CD14-positive monocyte (primary cell): Measurements from ENCODE around the gene HADHA. TPM values are rescaled to one million over a fixed set of nuclear protein-coding genes. Genes with fewer than 3 reads are reported as not detected.

Experiments used
- DNase-seq, 3 donors: peaks; one replicate each; pipeline ENCODE4 v3.0.0-alpha.2; 2011 to 2022
- H2AFZ ChIP-seq: 2 replicates; pipeline ENCODE4 v1.6.0; 2012; ENCODE audit warnings: mild to moderate bottlenecking, low read depth, low read length, inconsistent platforms; ENCODE audit not compliant: insufficient read depth, poor library complexity, severe bottlenecking
- H3K27ac ChIP-seq, 2 donors: 1 replicate in 1 of 2; 2 replicates in 1 of 2; pipeline ENCODE4 v1.5.1; 2012 to 2013; ENCODE audit warnings: low read length in 2 of 2, control low read depth in 1 of 2, inconsistent platforms in 1 of 2, low read depth in 1 of 2, mild to moderate bottlenecking in 1 of 2
- H3K27me3 ChIP-seq, 2 donors: one replicate each; pipeline versions ENCODE4 v1.6.0 to v1.6.1; 2011 to 2013; ENCODE audit warnings: low read length in 2 of 2; ENCODE audit not compliant: control insufficient read depth in 2 of 2, insufficient read depth in 2 of 2
- H3K36me3 ChIP-seq, 2 donors: replicated peaks in 1 of 2; 1 replicate in 1 of 2; 2 replicates in 1 of 2; pipeline versions ENCODE4 v1.5.1 to v1.6.1; 2012 to 2013; ENCODE audit warnings: low read length in 2 of 2, control low read depth in 1 of 2, inconsistent platforms in 1 of 2, mild to moderate bottlenecking in 1 of 2; ENCODE audit not compliant: insufficient read depth in 2 of 2, control insufficient read depth in 1 of 2
- H3K4me1 ChIP-seq, 2 donors: 1 replicate in 1 of 2; 2 replicates in 1 of 2; pipeline versions ENCODE4 v1.5.1 to v1.6.1; 2012 to 2013; ENCODE audit warnings: low read length in 2 of 2, control low read depth in 1 of 2, inconsistent platforms in 1 of 2, mild to moderate bottlenecking in 1 of 2, moderate library complexity in 1 of 2; ENCODE audit not compliant: insufficient read depth in 2 of 2, control insufficient read depth in 1 of 2
- H3K4me2 ChIP-seq: replicated peaks from 2 replicates; pipeline ENCODE3; 2012; ENCODE audit warnings: low read length, moderate library complexity, mild to moderate bottlenecking; ENCODE audit not compliant: poor library complexity, severe bottlenecking; ENCODE audit errors: extremely low read depth
- H3K4me3 ChIP-seq, 3 experiments: fragments of 200-600 bp in 1 of 3; sonication (generic) in 1 of 3; replicated peaks in 1 of 3; 1 replicate in 2 of 3; 2 replicates in 1 of 3; pipeline ENCODE4 v1.5.1; 2011 to 2013; ENCODE audit warnings: low read length in 3 of 3, mild to moderate bottlenecking in 3 of 3, control low read depth in 2 of 3, low read depth in 2 of 3, inconsistent platforms in 1 of 3, moderate library complexity in 1 of 3
- H3K79me2 ChIP-seq: 2 replicates; pipeline ENCODE4 v1.6.0; 2012; ENCODE audit warnings: mild to moderate bottlenecking, control low read depth, inconsistent platforms, low read length, moderate library complexity; ENCODE audit not compliant: insufficient read depth
- H3K9ac ChIP-seq: 2 replicates; pipeline ENCODE4 v1.6.0; 2017; ENCODE audit warnings: low read length, mild to moderate bottlenecking; ENCODE audit not compliant: insufficient read depth, poor library complexity, severe bottlenecking
- H3K9me3 ChIP-seq, 2 donors: replicated peaks in 1 of 2; 1 replicate in 1 of 2; 2 replicates in 1 of 2; pipeline versions ENCODE4 v1.5.1 to v1.6.1; 2012 to 2013; ENCODE audit warnings: low read length in 2 of 2, control low read depth in 1 of 2; ENCODE audit not compliant: control insufficient read depth in 1 of 2, insufficient read depth in 1 of 2
- H4K20me1 ChIP-seq: 2 replicates; pipeline ENCODE4 v1.6.0; 2012; ENCODE audit warnings: mild to moderate bottlenecking, low read length, control low read depth, moderate library complexity; ENCODE audit not compliant: insufficient read depth
- H3K27ac Mint-ChIP-seq, 7 donors: one replicate each; pipeline ENCODE4 v1.8.0; 2020; ENCODE audit warnings: mild to moderate bottlenecking in 7 of 7, mixed read lengths in 7 of 7, moderate library complexity in 6 of 7, inconsistent platforms in 2 of 7
- H3K27me3 Mint-ChIP-seq, 3 donors: one replicate each; pipeline ENCODE4 v1.8.0; 2021 to 2022; ENCODE audit warnings: low read depth in 3 of 3, mild to moderate bottlenecking in 3 of 3, mixed read lengths in 3 of 3, moderate library complexity in 3 of 3, inconsistent platforms in 1 of 3
- H3K36me3 Mint-ChIP-seq, 2 donors: one replicate each; pipeline ENCODE4 v1.8.0; 2020; ENCODE audit warnings: mixed read lengths in 2 of 2, inconsistent platforms in 1 of 2, mild to moderate bottlenecking in 1 of 2
- H3K4me1 Mint-ChIP-seq: one replicate; pipeline ENCODE4 v1.8.0; 2020; ENCODE audit warnings: mild to moderate bottlenecking, mixed read lengths
- H3K4me3 Mint-ChIP-seq, 2 donors: one replicate each; pipeline ENCODE4 v1.8.0; 2020; ENCODE audit warnings: mild to moderate bottlenecking in 2 of 2, mixed read lengths in 2 of 2, moderate library complexity in 1 of 2
- H3K9me3 Mint-ChIP-seq, 7 donors: one replicate each; pipeline ENCODE4 v1.8.0; 2020 to 2022; ENCODE audit warnings: mixed read lengths in 7 of 7, mild to moderate bottlenecking in 6 of 7, moderate library complexity in 6 of 7, inconsistent platforms in 2 of 7
- CTCF ChIP-seq: fragments of 200-600 bp; IDR thresholded peaks from one replicate; pipeline ENCODE4 v1.8.0; 2022; ENCODE audit warnings: antibody characterized with exemption, mild to moderate bottlenecking
- WGBS: methylation state at CpG from one replicate; pipeline ENCODE4 v1.1.5; 2013; ENCODE audit warnings: missing lambda C conversion rate; ENCODE audit not compliant: insufficient coverage; 5-methylcytosine and 5-hydroxymethylcytosine counted together
- intact Hi-C, 2 donors: fragments of 100-400 bp; cut with micrococcal nuclease; formaldehyde crosslinking; loops; one replicate each; pipeline versions ENCODE4 v1.15.0 to v1.15.1; 2023
- polyA plus RNA-seq, 3 donors: library from polyadenylated mRNA; depleted of rRNA in 1 of 3; unstranded in 2 of 3; stranded (reverse) in 1 of 3; fragments of 300-500 nt in 2 of 3; fragments of >200 nt in 1 of 3; fragmentation: Illumina TruSeq in 2 of 3; gene quantifications; 1 replicate in 2 of 3; 2 replicates in 1 of 3; pipeline ENCODE4 v1.2.3, GENCODE V29; 2012 to 2021

HADHA gene
- polyA plus RNA-seq, 3 donors: 60.2 to 187 (median 155) TPM

- peaks cover 1% of the 10 kb centered on the region for H4K20me1 ChIP-seq
- H3K36me3 Mint-ChIP-seq: peaks cover 0 to 9% of the 10 kb centered on the region in 2 donors
- H2AFZ ChIP-seq: peak overlapping the region; percentile 42
- no peak overlapping the region for H3K4me3 ChIP-seq
- H3K9me3 Mint-ChIP-seq: no peaks in the 10 kb centered on the region
- H3K9ac ChIP-seq: no peak overlapping the region
- H3K9me3 ChIP-seq: no peaks in the 10 kb centered on the region
- H3K79me2 ChIP-seq: no peaks in the 10 kb centered on the region
- WGBS: 100% methylated on average over 1 of the region's 11 CpGs
- DNase-seq: peak; percentile 43 to 64 (median 58)
- H3K4me1 ChIP-seq: peaks cover 12 to 16% of the 10 kb centered on the region in 2 donors
- H3K27me3 ChIP-seq: no peaks in the 10 kb centered on the region
- TF ChIP-seq CTCF: peak; percentile 83
- H3K4me3 Mint-ChIP-seq: peak overlapping the region in 1 of 2 donors; percentile 39
- peak overlapping the region in 1 of 7 donors; percentile 37 for H3K27ac Mint-ChIP-seq
- peaks cover 6 to 12% (median 8%) of the 10 kb centered on the region in 3 donors for H3K27me3 Mint-ChIP-seq
- H3K4me2 ChIP-seq: peak overlapping the region; percentile 47
- no peak overlapping the region for H3K27ac ChIP-seq
- peaks cover 19% of the 10 kb centered on the region for H3K4me1 Mint-ChIP-seq
- no peaks in the 10 kb centered on the region for H3K36me3 ChIP-seq
- intact Hi-C loops: loop anchor here (2.0 kb wide), 2 partner anchors 154 to 194 kb away; no protein-coding TSS in a partner anchor
These were observed 99.3 kb downstream of the HADHA start for GRCh38 chr2:26144953-26145680.

GRCh38 chr2:26144031-26144430, 100.4 kb downstream of the HADHA start:
- H3K27me3 Mint-ChIP-seq: peaks cover 4 to 7% (median 6%) of the 10 kb centered on the region in 3 donors
- Histone ChIP-seq H2AFZ (no peak overlapping the region), H3K4me2 (no peak overlapping the region), H3K79me2 (no peaks in the 10 kb centered on the region), H3K4me1 (peaks cover 12 to 16% of the 10 kb centered on the region in 2 donors), H3K9me3 (no peaks in the 10 kb centered on the region), H3K27me3 (no peaks in the 10 kb centered on the region), H4K20me1 (peaks cover 12% of the 10 kb centered on the region), H3K36me3 (no peaks in the 10 kb centered on the region), H3K27ac (no peak overlapping the region), H3K4me3 (no peak overlapping the region), H3K9ac (no peak overlapping the region)
- WGBS: 16% methylated on average over 6 of the region's 7 CpGs
- H3K36me3 Mint-ChIP-seq: peaks cover 0 to 9% of the 10 kb centered on the region in 2 donors
- no peak for DNase-seq
- intact Hi-C loops: loop anchor here (2.0 kb wide), 2 partner anchors 153 to 193 kb away; no protein-coding TSS in a partner anchor
- H3K4me3 Mint-ChIP-seq: peak overlapping the region in 1 of 2 donors; percentile 39
- peaks cover 0 to 2% (median 0%) of the 10 kb centered on the region in 7 donors for H3K9me3 Mint-ChIP-seq
- H3K27ac Mint-ChIP-seq: peak overlapping the region in 1 of 7 donors; percentile 47
- H3K4me1 Mint-ChIP-seq: peaks cover 19% of the 10 kb centered on the region
- TF ChIP-seq CTCF: no peak
